NCI-H1417 treated with DMSO at 0.1 percent for 48 hours (cell line): ENCODE measurements around the gene GPSM1.
"Not testable (repeated sequence)": the region's sequence is repeated elsewhere in the genome, so short reads cannot be mapped to it uniquely, and the experiment has no call there.

Experiments
- DNase-seq: peaks from one replicate; lab custom pipeline; 2025; lab: John Stamatoyannopoulos, UW

Gene GPSM1

DNA sequence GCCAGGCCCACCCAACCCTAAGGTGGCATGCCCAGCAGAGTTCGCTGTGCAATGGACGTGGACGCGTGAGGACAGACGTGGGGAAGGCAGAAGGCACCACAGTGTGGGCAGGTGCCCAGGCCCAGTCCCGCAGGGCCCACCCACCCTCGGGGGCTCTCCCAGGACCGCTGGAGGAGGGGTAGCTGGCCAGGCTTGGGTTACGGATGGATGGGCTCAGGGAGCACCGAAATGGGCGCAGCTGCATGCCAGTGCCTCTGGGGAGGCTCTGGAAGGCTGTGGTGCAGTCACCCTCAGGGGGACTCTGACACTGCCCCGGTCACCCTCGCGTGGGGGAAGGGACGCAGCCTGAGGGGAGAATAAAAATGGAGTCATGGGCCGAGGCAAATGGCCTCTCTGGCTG is 9.6 kb upstream of the GPSM1 start:
- DNase-seq = no peak

GRCh38 chr9:136318111-136318775 is 9.1 kb upstream of the GPSM1 start:
- DNase-seq = no peak

DNA sequence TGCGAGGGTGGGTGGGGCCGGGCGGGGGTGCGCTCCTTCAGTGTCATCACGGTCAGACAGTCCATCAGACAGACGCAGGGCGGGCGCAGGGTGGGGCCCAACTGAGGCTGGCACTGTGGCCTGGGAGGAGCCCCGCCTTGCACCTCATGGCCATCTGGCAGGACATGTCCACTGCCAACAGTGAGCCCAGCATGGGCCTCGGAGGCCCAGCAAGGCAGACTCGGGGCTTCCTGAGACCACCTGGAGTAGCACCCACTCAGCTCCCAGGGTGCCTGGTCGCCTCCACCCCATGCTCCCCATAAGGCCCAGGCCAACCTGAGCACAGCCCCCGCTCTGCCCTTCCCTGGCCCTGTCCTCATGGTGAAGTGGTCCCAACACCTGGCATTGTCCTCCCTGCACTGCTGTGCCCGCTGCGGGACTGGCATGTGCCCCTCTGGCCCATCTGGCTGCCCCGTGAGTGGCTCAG is 8.5 kb upstream of the GPSM1 start:
- no peak for DNase-seq

DNA sequence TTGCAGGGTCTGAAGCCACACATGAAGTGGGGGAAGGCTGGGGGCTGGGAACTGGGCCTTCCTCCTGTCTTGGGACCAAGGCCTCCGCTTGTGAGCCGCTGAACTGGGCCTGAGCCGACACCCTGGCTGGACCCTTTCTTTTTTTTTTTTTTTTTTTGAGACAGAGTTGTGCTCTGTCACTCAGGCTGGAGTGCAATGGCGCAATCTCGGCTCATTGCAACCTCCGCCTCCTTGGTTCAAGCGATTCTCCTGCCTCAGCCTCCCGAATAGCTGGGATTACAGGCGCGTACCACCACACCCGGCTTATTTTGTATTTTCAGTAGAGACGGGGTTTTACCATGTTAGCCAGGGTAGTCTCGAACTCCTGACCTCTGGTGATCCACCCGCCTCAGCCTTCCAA is 8.1 kb upstream of the GPSM1 start:
- DNase-seq = not testable (repeated sequence)

DNA sequence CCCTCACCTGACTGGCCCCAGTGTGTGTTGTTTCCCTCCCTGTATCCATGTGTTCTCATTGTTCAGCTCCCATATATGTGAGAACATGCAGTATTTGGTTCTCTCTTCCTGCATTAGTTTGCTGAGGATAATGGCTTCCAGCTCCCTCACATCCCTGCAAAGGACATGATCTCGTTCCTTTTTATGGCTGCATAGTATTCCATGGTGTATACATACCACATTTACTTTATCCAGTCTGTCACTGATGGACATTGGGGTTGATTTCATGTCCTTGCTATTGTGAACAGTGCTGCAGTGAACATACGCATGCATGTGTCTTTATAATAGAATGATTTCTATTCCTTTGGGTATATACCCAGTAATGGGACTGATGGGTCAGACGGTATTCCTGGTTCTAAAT is 7.4 kb upstream of the GPSM1 start:
- DNase-seq = not testable (repeated sequence)

DNA sequence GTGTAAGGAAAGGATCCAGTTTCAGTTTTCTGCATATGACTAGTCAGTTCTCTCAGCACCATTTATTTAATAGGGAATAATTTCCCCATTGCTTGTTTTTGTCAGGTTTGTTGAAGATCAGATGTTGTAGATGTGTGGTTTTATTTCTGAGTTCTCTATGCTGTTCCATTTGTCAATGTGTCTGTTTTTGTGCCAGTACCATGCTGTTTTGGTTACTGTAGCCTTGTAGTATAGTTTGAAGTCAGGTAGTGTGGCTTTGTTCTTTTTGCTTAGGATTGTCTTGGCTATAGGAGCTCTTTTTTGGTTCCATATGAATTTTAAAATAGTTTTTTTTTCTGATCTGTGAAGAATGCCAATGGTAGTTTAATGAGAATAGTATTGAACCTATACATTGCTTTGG is 6.4 kb upstream of the GPSM1 start:
- DNase-seq = not testable (repeated sequence)

GRCh38 chr9:136321561-136321960 is 5.8 kb upstream of the GPSM1 start:
- no peak for DNase-seq

GRCh38 chr9:136322756-136323330 is 4.5 kb upstream of the GPSM1 start:
- no peak for DNase-seq

DNA sequence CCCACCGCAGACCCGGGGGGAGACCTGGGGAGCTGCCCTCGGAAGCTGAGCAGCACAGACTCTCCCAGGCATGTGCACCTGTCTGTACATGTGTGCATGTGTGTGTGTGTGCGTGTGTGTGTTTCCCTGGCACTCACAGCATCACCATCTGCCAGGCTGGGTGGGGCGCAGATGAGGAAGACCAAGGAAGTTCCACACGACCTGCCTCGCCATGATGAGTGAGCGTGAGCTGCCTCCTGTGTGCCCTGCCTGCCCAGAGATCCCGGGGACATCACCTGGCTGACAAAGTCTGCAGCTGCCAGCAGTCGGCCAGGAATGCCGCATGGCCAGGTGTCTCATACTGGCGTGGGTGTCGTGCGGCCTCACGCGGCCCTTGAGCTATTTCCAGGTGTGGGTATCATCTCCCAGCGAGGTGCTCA is 4.0 kb upstream of the GPSM1 start:
- no peak for DNase-seq

- no peak for DNase-seq
Measured at GRCh38 chr9:136324501-136325300, 2.6 kb upstream of the GPSM1 start.

GRCh38 chr9:136325358-136325757 is 2.0 kb upstream of the GPSM1 start:
- no peak for DNase-seq

DNA sequence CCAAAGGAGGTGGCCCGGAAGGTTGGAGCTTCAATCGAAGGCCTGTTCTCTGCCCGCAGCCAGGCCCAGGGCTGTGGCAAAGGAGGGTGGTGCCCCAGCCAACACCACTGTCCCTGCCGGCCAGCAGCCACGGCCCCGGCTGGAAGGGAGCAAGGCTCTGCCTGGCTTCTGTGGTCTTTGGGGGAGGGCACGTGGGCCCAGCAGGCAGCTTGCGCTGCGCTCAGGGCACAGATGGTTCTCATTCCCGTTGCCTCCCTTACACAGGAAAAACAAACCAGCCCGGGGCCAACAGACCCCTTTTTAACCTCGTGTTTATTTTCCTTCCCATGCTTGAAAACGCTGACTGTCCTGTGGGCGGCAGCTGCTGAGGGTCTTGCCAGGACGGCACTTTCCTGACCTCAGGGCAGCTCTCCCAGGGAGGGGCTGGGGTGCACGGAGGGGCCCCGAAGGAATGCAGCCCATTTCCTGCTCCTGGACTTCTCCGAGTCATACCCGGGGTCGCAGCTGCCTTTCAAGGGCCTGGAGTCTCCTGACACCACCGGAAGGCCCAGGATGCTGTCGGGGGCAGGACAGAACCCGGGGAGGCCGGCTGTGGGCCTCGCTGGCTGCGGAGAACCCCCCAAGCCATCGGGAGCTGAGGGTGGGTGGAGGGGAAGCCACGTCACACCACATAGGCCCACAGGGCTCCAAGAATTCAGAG is 1.1 kb upstream of the GPSM1 start:
- no peak for DNase-seq

DNA sequence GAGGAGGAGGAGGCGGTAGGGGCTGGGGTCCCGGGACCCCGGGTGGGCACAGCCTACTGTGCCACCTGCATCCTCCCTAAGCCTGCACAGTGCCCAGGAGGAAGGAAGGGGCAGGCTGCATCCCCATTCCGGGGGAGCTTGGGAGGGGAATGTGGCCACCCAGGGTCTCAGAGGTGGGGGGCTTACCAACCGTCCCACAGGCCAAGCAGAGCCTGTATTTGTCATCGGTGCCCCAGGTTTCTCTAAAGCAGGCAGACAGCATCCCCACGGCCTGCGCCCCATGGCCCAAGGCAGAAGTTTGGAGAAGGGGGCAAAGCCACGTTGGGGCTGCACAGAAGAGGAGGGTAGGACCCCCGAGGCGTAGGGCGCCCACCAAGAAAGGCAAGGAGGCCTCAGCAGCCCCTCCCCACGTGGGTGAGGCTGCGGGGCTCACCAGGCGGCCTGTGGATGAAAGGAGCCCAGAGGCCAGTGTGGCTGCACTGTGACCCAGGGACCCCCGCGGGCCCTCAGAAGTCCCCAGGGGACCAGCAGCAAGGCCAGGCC is 507 bp upstream of the GPSM1 start:
- DNase-seq = no peak

- no peak for DNase-seq
Measured at GRCh38 chr9:136328011-136328621, 777 bp downstream of the GPSM1 start.

DNA sequence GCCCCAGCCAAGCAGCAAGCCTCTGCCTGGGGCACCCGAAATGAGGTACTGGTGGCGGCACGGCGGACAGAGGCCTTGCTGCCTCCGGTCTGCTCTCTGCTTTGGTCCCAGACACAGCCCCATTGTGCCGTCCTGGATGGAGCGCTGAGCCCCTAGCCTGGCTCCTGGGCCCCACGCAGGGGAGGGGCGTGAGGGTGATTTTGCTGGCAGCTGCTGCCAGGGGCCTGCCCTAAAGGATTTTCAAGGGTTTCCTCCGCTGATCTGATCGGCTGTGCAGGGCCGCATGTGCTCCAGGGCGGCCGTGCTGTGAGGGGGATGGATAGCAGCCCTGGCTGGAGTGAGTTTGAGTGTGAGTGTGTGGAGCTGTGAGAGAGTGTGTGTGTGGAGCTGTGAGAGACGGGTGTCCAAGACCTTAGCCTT is 1.3 kb downstream of the GPSM1 start:
- no peak for DNase-seq

DNA sequence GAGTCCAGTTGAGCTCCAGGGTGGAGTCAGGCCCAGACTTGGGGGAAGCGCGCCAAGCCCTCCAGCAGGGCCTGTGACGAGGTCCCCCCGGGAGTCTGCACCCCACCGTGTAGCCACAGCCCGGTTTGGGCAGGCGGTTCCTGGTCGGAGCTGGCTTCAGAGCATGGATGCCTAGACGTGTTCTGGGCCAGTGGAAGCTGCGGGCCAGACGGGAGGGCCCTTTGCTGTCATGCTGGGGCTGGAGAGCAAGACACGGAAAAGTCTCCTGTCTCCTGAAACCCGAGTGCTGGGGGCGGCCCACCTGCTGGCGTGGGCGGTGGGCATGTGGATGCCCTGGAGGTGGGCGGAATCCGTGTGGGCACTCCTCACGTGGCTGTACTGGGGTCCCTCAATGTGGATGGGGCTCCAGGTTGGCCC is 1.9 kb downstream of the GPSM1 start:
- DNase-seq = no peak

GRCh38 chr9:136329636-136330405 is 2.5 kb downstream of the GPSM1 start:
- DNase-seq = no peak

- no peak for DNase-seq
Measured at GRCh38 chr9:136330406-136330990, 3.2 kb downstream of the GPSM1 start.

DNA sequence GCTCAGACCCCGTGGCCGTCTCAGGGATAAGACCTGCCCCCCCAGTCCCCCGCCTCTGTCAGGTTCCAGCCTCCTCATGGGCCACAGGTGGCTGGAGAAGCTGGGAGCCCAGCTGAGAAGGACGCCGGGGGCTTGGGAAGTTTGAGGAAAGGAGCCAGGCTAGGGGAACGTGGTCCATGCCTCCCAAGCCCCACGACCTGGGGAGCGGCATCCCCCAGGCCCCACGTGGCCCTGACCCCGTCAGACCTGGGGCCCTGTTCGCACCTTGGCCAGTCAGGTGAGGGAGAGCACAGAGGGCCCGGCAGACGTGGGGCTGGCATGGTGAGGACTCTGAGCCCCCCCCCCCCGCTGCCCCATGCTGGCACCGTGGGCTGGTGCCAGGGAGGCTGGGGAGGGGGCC is 3.7 kb downstream of the GPSM1 start:
- DNase-seq = no peak
